ENCODE measurements around the gene ACTC1. TPM values are rescaled to one million over a fixed set of nuclear protein-coding genes. Genes with fewer than 3 reads are reported as not detected.
A peak's percentile ranks its signal among the peaks of the same experiment; 100 is the strongest.

Gene ACTC1
- total RNA-seq (1 to 10 TPM in 3 of 7 donors, under 1 TPM in 2, not detected in 2; 0.59 to 2.9 (median 1.2) TPM), polyA plus RNA-seq (10 to 100 TPM in 1 of 2 donors, 1 to 10 TPM in 1; 2.7 to 22.6 TPM)
- long read RNA-seq, donor 1, partial matches to known transcripts: 1 of 1 reads
- long read RNA-seq, donor 1, other reads (novel, unspliced or antisense): 0 of 1 reads
- long read RNA-seq, donor 2: 0 reads
- long read RNA-seq, donor 3: 0 reads

DNA sequence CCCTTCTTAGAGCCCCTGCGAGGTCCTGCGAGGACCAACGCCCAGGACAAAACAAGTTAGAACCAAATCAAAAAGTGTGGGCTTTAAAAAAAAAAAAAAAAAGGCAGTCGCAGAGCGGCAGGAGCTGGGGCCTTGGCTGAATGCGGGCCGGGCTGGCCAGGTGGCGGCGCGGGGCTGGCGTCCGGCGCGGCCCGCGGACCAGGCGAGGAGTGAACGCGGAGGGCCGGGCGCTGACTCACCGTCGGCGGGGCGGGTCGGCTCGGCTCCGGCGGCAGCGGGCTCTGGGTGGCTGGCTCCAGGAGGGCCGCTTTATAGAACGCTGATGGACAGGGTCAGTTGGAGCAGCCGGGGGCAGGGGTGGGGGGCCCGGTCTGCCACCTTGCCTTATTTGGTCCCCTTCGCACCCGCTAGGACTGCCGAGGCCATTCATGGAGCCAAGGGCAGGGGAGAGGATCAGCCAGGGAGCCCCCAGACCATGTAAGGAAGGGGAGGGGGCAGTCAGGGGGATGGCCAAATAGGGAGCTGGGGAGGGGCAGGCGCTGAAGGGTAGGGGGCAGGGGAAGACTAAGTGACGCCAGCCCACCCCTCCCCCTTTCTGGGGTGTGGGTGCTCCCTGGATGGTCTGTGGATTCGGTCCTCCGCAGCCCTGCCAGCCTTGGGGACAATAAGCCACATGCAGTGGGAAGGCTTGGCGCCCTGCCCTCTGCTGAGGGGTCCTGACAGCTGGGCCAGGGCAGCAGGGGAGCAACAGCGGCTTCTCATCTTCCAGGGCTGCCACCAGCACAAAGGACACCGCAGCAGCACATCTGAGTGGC lies at the start of gene ACTC1:
TSS of gene ACTC1 (minus strand) at position 283 of the 815 bp plus-strand sequence. CDS start 741 bp downstream, outside the sequence.
- intact Hi-C loops (cut with DNase I): no loop called here
- H3K4me1 ChIP-seq (ENCODE audit: insufficient read depth): no peaks in the 10 kb centered on the region
- H3K9me3 ChIP-seq: no peaks in the 10 kb centered on the region
- peak within 1 kb of the TSS; percentile 20 for H3K4me3 ChIP-seq
- 9 to 11% (median 10%) methylated on average over 43 to 44 of the region's 44 CpGs for WGBS, 3 donors
- no peak within 1 kb of the TSS for H3K27ac ChIP-seq
- H3K36me3 ChIP-seq: no peaks in the 10 kb centered on the region
- DNase-seq: peak in 3 of 5 donors; percentile 20 to 37 (median 31)
- TF ChIP-seq EP300 (IDR thresholded peaks at IDR 0.05): no peak
- TF ChIP-seq POLR2A (IDR thresholded peaks at IDR 0.05): no peak
- TF ChIP-seq, protein P1, sequence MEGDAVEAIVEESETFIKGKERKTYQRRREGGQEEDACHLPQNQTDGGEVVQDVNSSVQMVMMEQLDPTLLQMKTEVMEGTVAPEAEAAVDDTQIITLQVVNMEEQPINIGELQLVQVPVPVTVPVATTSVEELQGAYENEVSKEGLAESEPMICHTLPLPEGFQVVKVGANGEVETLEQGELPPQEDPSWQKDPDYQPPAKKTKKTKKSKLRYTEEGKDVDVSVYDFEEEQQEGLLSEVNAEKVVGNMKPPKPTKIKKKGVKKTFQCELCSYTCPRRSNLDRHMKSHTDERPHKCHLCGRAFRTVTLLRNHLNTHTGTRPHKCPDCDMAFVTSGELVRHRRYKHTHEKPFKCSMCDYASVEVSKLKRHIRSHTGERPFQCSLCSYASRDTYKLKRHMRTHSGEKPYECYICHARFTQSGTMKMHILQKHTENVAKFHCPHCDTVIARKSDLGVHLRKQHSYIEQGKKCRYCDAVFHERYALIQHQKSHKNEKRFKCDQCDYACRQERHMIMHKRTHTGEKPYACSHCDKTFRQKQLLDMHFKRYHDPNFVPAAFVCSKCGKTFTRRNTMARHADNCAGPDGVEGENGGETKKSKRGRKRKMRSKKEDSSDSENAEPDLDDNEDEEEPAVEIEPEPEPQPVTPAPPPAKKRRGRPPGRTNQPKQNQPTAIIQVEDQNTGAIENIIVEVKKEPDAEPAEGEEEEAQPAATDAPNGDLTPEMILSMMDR (IDR thresholded peaks at IDR 0.05): no peak
- H3K27me3 ChIP-seq: no peaks in the 10 kb centered on the region

DNA sequence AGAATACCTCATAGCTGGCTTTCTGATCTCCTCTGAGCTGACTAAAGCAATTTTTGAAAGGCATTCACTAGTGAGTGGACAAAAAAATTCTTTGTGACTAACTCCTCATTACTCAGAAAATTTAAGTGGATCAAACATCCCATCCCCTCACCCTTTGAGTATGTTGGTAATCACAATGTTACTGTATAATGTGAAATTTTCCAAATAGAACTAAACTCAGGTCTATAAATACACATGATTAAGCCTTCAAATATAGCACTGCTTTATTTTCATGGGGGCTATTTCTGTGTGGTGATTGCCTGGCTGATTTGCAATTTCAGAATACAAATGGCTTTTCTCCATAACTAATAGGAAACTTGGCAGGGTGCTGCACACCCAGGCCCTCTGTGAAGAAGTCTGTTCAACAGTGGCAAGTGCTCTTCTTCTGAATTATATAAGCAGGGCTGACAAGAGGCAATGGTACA lies 45.9 kb upstream of the ACTC1 start:
- Histone ChIP-seq H3K4me3 (no peak overlapping the region), H3K36me3 (no peaks in the 10 kb centered on the region), H3K9me3 (no peaks in the 10 kb centered on the region), H3K27ac (no peak overlapping the region), H3K4me1 (ENCODE audit: insufficient read depth) (no peaks in the 10 kb centered on the region), H3K27me3 (no peaks in the 10 kb centered on the region)
- no peak for TF ChIP-seq POLR2A (IDR thresholded peaks at IDR 0.05)
- no peak for TF ChIP-seq EP300 (IDR thresholded peaks at IDR 0.05)
- TF ChIP-seq, protein P1 (IDR thresholded peaks at IDR 0.05): no peak
- no peak for DNase-seq
- intact Hi-C loops (cut with DNase I): no loop called here

DNA sequence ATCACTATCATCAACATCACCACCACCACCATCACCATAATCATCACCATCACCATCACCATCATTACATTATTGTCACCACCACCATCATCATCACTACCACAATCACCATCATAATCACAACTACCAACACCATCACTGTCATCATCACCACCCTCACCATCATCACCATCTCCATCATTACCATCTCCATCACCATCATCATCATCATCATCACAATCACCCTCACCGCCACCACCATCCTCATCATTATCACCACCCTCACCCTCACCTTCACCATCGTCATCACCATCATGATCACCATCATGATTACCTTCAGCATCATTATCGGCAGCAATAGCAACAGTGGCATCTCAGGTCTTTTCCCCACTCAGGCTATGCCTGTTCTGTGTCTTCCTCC lies 42.9 kb upstream of the ACTC1 start:
- Histone ChIP-seq H3K9me3 (no peaks in the 10 kb centered on the region), H3K27ac (no peak overlapping the region), H3K4me3 (no peak overlapping the region), H3K4me1 (ENCODE audit: insufficient read depth) (no peaks in the 10 kb centered on the region), H3K27me3 (no peaks in the 10 kb centered on the region), H3K36me3 (no peaks in the 10 kb centered on the region)
- DNase-seq: no peak
- intact Hi-C loops (cut with DNase I): no loop called here
- no peak for TF ChIP-seq POLR2A (IDR thresholded peaks at IDR 0.05)
- TF ChIP-seq, protein P1 (IDR thresholded peaks at IDR 0.05): no peak
- no peak for TF ChIP-seq EP300 (IDR thresholded peaks at IDR 0.05)
- 94 to 98% (median 95%) methylated on average over 3 of the region's 3 CpGs for WGBS, 3 donors

DNA sequence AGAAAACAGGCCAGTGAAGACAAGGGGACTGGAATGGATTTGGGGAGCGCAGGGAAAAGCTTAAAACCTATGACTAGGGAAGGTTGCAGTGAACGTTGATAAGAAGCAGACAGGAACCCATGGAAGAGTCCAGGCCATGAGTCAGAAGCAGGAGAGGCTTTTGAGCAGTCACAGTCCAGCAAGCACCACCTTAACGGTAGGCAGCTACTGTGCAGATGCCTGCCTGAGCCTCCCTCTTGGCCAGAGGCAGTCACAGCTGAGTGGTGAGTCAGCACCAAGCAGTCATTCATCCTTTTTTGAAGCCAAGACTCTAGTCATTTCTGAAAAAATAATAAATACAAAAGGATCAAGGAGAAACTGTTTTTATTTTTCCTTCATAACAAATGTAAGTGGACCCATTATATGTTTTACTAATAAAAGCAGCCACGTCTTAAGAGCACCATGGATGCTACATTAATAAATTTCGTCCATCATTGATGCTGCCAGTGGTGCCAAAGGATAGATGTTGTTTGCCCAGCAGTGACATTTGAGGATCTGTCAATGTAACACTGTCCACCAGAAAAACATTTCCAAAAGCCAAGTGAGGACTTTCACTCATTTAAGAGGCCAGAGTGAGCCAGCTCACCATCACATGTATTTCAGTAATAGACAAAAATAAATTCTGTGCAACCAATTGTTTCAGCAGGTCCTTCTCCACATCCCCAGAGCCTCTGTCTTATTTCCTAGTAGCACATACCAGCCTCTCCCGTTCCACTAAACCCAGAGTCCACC lies 42.1 kb upstream of the ACTC1 start:
- Histone ChIP-seq H3K27ac (no peak overlapping the region), H3K9me3 (no peaks in the 10 kb centered on the region), H3K27me3 (no peaks in the 10 kb centered on the region), H3K36me3 (no peaks in the 10 kb centered on the region), H3K4me3 (no peak overlapping the region), H3K4me1 (ENCODE audit: insufficient read depth) (no peaks in the 10 kb centered on the region)
- 67 to 72% (median 70%) methylated on average over 6 of the region's 6 CpGs for WGBS, 3 donors
- no peak for TF ChIP-seq EP300 (IDR thresholded peaks at IDR 0.05)
- TF ChIP-seq POLR2A (IDR thresholded peaks at IDR 0.05): no peak
- TF ChIP-seq, protein P1 (IDR thresholded peaks at IDR 0.05): no peak
- no peak for DNase-seq
- intact Hi-C loops (cut with DNase I): no loop called here

Data from ovary (tissue), 10 donors.